ES-I3 (cell line): ENCODE measurements around the gene FKBP1A.

Experiments used
- H3K36me3 ChIP-seq: 2 replicates; pipeline ENCODE4 v1.6.1; 2013; ENCODE audit warnings: mild to moderate bottlenecking, low read length, control low read depth, moderate library complexity; ENCODE audit not compliant: insufficient read depth
- H3K4me1 ChIP-seq: 2 replicates; pipeline ENCODE4 v1.6.1; 2013; ENCODE audit warnings: mild to moderate bottlenecking, control low read depth, low read length; ENCODE audit not compliant: insufficient read depth
- H3K9ac ChIP-seq: 2 replicates; pipeline ENCODE4 v1.6.1; 2013; ENCODE audit warnings: low read depth, mild to moderate bottlenecking, low read length, moderate library complexity
- H3K9me3 ChIP-seq: 2 replicates; pipeline ENCODE4 v1.6.1; 2013; ENCODE audit warnings: mild to moderate bottlenecking, low read length, moderate library complexity; ENCODE audit not compliant: control insufficient read depth, insufficient read depth

The FKBP1A gene

DNA sequence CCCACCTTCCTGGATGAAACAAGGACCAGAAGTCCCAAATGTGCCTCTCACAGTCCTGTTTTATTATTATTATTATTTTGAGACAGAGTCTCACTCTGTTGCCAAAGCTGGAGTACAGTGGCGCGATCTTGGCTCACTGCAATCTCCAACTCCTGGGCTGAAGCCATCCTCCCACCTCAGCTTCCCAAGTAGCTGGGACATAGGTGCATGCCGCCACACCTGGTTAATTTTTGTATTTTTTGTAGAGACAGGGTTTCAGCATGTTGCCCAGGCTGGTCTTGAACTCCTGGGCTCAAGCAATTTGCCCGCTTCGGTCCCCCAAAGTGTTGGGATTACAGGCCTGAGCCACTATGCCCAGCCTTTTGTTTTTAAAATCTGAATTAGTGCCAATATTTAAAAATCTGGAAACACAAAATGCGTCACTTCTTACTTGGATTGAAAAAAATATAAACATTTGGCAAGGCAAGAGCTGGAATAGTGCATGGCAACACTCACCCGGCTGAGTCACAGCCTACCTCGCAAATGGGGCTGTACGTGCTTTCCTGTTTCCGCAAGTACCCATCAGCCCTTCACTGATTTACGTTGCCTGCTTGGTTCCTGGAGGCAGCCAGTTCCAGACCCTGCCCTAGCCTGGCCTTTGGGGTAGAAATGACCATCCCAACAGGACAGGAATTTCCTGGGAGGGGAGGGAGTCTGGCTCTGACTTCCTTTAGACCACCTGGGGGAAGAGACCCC lies 70.2 kb downstream of the FKBP1A start:
- no peaks in the 10 kb centered on the region for H3K9me3 ChIP-seq
- peaks cover 6% of the 10 kb centered on the region for H3K4me1 ChIP-seq
- no peaks in the 10 kb centered on the region for H3K36me3 ChIP-seq
- no peak overlapping the region for H3K9ac ChIP-seq

DNA sequence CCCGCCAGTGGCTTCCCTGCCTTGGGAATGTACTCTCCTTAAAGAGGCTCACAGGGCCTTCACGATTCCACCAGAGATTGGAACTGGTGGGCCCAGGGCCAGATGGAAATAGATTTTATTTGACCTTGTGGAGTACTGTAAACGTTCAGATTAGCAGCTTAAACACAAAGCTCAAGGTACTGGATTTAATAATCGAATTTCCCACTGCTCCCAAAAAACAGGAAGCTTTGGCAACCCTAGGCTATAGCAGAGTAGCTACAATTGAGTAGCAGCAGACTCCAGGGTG lies 71.3 kb downstream of the FKBP1A start:
- no peaks in the 10 kb centered on the region for H3K4me1 ChIP-seq
- no peaks in the 10 kb centered on the region for H3K9me3 ChIP-seq
- H3K9ac ChIP-seq, result no peak overlapping the region
- H3K36me3 ChIP-seq, result no peaks in the 10 kb centered on the region

DNA sequence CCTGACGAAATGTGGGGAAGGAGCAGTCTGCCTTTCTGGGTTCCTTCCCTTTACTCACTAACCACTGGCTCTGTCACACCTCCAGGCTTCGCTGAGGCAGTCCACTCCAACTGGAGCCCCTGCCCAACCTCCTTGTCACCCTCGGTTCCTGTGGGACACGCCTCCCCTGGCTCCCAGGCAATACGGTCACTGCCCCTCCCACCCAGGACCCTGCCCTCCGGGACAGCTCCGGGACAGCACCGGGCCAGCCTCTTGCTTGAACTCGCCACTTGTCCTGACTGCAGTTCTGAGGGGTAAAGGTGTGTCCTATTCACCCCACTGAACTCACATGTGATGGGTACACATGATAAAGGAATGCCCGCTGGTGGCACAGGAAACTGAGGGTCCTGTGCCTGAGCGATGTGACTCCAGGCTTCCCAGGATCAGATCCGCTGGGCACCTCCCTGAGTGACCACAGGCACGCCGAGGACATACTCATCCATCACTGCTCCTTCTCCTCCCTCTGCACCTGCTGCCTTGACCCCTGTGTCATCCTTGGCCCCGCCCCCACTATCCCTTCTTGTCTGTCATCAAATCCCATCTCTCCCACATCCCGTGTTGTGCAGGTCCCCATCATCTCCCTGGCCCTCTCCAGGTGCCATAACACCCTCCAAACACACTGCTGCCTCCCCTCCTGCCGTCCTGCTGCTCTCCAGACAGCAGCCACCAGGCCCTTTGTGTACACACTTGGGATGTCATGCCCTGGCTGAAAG lies 71.8 kb downstream of the FKBP1A start:
- Histone ChIP-seq H3K36me3 (no peaks in the 10 kb centered on the region), H3K9me3 (no peaks in the 10 kb centered on the region), H3K9ac (no peak overlapping the region), H3K4me1 (no peaks in the 10 kb centered on the region)

DNA sequence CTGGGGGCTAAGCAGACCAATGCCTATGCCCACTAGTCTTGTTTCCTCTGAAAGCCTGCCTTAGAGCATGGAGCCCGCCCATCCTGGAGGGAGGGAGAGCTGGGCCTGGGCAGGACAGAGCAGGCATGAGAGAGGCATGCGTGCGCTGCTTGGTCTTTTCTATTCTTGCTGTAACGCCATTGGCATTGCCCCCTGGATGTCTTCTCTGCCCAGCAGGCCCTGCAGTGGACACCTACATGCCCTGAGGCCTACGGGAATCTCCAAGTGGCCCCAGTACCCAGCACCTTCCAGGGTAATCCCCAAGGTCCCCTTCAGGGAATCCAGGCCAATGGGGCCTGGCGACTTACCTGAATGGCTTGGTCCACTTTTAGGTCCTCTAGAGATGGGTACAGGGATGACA lies 72.8 kb downstream of the FKBP1A start:
- Histone ChIP-seq H3K36me3 (no peaks in the 10 kb centered on the region), H3K9ac (no peak overlapping the region), H3K9me3 (no peaks in the 10 kb centered on the region), H3K4me1 (no peaks in the 10 kb centered on the region)

DNA sequence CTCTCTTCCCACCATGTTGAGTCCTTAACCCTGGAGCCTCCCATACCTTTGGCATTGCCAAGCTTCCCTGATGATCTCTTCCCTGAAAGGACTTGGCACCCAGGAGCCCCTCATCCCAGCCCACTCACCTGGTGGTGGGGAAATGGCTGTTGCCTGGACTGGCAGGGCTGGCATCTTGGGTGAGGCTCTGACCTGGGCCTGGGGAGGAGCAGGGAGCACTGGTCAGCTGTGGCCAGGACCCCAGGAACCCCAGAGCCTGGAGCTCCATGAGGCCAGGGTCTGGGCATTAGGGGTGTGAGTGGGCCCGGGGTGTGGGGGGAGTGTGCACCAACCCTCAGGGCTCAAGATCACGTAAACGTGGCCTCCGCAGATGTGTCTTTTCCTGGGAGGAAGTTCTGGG lies 73.4 kb downstream of the FKBP1A start:
- Histone ChIP-seq H3K9ac (no peak overlapping the region), H3K4me1 (no peaks in the 10 kb centered on the region), H3K9me3 (no peaks in the 10 kb centered on the region), H3K36me3 (no peaks in the 10 kb centered on the region)

DNA sequence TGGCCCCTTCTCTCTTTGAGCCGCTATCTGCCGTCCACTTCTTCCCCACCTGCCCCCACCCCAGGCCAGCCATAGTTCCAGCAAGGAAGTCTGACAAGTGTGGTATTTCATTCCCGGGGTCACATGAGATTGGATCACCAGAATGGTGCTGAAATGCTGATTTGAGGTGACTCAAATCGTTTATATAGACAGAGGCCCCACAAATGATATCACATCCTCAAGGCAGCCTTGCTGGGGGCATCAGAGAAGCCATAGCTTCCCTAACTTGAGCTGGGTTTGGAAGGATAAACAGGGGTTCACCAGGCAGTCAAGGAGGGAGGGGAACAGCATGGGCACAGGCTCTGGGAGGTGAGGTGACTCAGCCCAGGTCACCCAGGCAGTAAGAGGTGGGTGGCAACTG lies 73.8 kb downstream of the FKBP1A start:
- Histone ChIP-seq H3K36me3 (no peaks in the 10 kb centered on the region), H3K4me1 (no peaks in the 10 kb centered on the region), H3K9ac (no peak overlapping the region), H3K9me3 (no peaks in the 10 kb centered on the region)
